Stimulated activated CD4-positive, alpha-beta T cell treated with anti-CD3 and anti-CD28 coated beads, Interleukin-12 subunit alpha, Interleukin-12 subunit beta, amount 100 ng/mL, for 24 hours (primary cell): ENCODE results near the gene ATAD2B.

Source experiments
- DNase-seq, 2 experiments: peaks; one replicate each; pipeline ENCODE4 v3.0.0-alpha.2; 2020; ENCODE audit warnings: low read depth in 2 of 2

ATAD2B gene

GRCh38 chr2:23912054-23912453 is 14.9 kb downstream of the ATAD2B start:
- no peak for DNase-seq

GRCh38 chr2:23905155-23905554 is 21.8 kb downstream of the ATAD2B start:
- no peak for DNase-seq

GRCh38 chr2:23904692-23905091 is 22.2 kb downstream of the ATAD2B start:
- DNase-seq, result no peak

- DNase-seq, result no peak
Observed at GRCh38 chr2:23904215-23904614, 22.7 kb downstream of the ATAD2B start.

- DNase-seq, result no peak
Observed at GRCh38 chr2:23903034-23903433, 23.9 kb downstream of the ATAD2B start.

- DNase-seq, result no peak
Observed at GRCh38 chr2:23901966-23902846, 24.7 kb downstream of the ATAD2B start.

- DNase-seq, result no peak
Observed at GRCh38 chr2:23900541-23901322, 26.2 kb downstream of the ATAD2B start.

- DNase-seq, result no peak
Observed at GRCh38 chr2:23900133-23900532, 26.8 kb downstream of the ATAD2B start.

GRCh38 chr2:23871206-23871605 is 55.7 kb downstream of the ATAD2B start:
- DNase-seq, result no peak

- no peak for DNase-seq
Observed at GRCh38 chr2:23867449-23867848, 59.5 kb downstream of the ATAD2B start.

- DNase-seq, result no peak
Observed at GRCh38 chr2:23862716-23863426, 64.1 kb downstream of the ATAD2B start.

- DNase-seq, result no peak
Observed at GRCh38 chr2:23861952-23862351, 65.0 kb downstream of the ATAD2B start.

GRCh38 chr2:23859983-23860382 is 66.9 kb downstream of the ATAD2B start:
- no peak for DNase-seq

- no peak for DNase-seq
Observed at GRCh38 chr2:23859234-23859633, 67.7 kb downstream of the ATAD2B start.

- DNase-seq, result no peak
Observed at GRCh38 chr2:23850564-23851256, 76.2 kb downstream of the ATAD2B start.

GRCh38 chr2:23844905-23845304 is 82.0 kb downstream of the ATAD2B start:
- no peak for DNase-seq

- DNase-seq, result no peak
Observed at GRCh38 chr2:23843051-23843976, 83.6 kb downstream of the ATAD2B start.

GRCh38 chr2:23839919-23840578 is 86.9 kb downstream of the ATAD2B start:
- no peak for DNase-seq

GRCh38 chr2:23838996-23839395 is 87.9 kb downstream of the ATAD2B start:
- no peak for DNase-seq

GRCh38 chr2:23838581-23838980 is 88.3 kb downstream of the ATAD2B start:
- no peak for DNase-seq
